ENCODE results near the gene RARRES2.
"Not testable (repeated sequence)": the region's sequence is repeated elsewhere in the genome, so short reads cannot be mapped to it uniquely, and the experiment has no call there.

RARRES2 gene

DNA sequence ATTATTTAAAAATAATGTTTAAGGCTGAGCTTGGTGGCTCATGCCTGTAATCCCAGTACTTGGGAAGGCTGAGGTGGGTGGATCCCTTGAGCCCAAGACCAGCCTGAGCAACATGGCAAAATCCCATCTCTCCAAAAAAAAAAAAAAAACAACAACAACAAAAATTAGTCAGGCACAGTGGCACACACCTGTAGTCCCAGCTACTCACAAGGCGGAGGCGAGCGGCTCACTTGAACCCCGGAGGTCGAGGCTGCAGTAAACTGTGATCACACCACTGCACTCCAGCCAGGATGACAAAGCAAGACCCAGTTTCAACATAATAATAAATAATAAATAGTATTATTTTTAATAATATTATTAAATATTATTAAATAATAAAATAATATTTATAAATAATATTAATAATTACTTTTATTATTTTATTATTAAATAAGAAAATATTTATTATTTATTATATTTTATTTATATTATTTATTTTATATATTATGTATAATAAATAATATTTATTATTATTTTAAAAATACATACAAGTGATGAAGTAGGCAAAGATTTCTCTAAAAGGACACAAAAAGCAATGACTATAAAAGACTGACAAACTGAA lies 26.7 kb downstream of the RARRES2 start:
- H3K36me3 ChIP-seq (ENCODE audit: control insufficient read depth, insufficient read depth, low read length), result no peaks in the 10 kb centered on the region
- H3K9ac ChIP-seq (ENCODE audit: low read length), result no peak overlapping the region
- H3K27me3 ChIP-seq (ENCODE audit: control insufficient read depth, insufficient read depth, low read length), result no peaks in the 10 kb centered on the region
- H3K4me1 ChIP-seq (ENCODE audit: control insufficient read depth, insufficient read depth, low read length), result no peaks in the 10 kb centered on the region
- no peak overlapping the region for H3K4me3 ChIP-seq (ENCODE audit: low read length)
- H3K9me3 ChIP-seq (ENCODE audit: control insufficient read depth, low read length), result no peaks in the 10 kb centered on the region

GRCh38 chr7:150313870-150314269 lies 27.6 kb downstream of the RARRES2 start:
- no peak overlapping the region for H3K9ac ChIP-seq (ENCODE audit: low read length)
- H3K36me3 ChIP-seq (ENCODE audit: control insufficient read depth, insufficient read depth, low read length), result no peaks in the 10 kb centered on the region
- no peak overlapping the region for H3K4me3 ChIP-seq (ENCODE audit: low read length)
- H3K9me3 ChIP-seq (ENCODE audit: control insufficient read depth, low read length), result no peaks in the 10 kb centered on the region
- no peaks in the 10 kb centered on the region for H3K27me3 ChIP-seq (ENCODE audit: control insufficient read depth, insufficient read depth, low read length)
- H3K4me1 ChIP-seq (ENCODE audit: control insufficient read depth, insufficient read depth, low read length), result no peaks in the 10 kb centered on the region

- Histone ChIP-seq H3K4me1 (ENCODE audit: control insufficient read depth, insufficient read depth, low read length) (no peaks in the 10 kb centered on the region), H3K9me3 (ENCODE audit: control insufficient read depth, low read length) (no peaks in the 10 kb centered on the region), H3K27me3 (ENCODE audit: control insufficient read depth, insufficient read depth, low read length) (no peaks in the 10 kb centered on the region), H3K36me3 (ENCODE audit: control insufficient read depth, insufficient read depth, low read length) (no peaks in the 10 kb centered on the region), H3K9ac (ENCODE audit: low read length) (no peak overlapping the region), H3K4me3 (ENCODE audit: low read length) (no peak overlapping the region)
Measured at GRCh38 chr7:150313367-150313809, 28.0 kb downstream of the RARRES2 start.

DNA sequence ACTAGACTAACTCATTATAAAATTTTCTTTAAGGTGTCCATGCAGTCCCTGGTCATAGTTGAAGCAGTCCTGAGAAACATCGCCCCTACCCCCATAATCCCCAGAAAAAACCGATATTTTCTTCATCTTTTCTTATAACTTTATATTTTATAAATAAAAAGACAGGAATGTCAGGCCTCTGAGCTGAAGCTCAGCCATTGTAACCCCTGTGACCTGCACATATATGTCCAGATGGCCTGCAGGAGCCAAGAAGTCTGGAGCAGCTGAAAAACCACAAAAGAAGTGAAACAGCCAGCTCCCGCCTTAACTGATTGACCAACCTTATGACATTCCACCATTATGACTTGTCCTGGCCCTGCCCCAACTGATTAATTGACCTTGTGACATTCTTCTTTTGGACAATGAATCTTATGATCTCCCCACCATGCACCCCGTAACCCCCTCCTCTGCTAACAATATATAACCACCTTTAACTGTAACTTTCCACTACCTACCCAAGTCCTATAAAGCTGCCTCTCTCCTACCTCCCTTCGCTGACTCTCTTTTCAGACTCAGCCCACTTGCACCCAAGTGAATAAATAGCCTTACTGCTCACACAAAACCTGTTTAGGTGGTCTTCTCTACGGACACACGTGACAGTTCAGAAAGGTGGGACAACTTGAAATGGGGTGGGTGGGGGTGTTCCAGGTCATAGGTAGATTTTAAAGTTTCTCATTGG lies 28.6 kb downstream of the RARRES2 start:
- H3K9me3 ChIP-seq (ENCODE audit: control insufficient read depth, low read length); H3K9ac ChIP-seq (ENCODE audit: low read length); H3K27me3 ChIP-seq (ENCODE audit: control insufficient read depth, insufficient read depth, low read length); H3K4me3 ChIP-seq (ENCODE audit: low read length); H3K36me3 ChIP-seq (ENCODE audit: control insufficient read depth, insufficient read depth, low read length); H3K4me1 ChIP-seq (ENCODE audit: control insufficient read depth, insufficient read depth, low read length): not testable (repeated sequence)

DNA sequence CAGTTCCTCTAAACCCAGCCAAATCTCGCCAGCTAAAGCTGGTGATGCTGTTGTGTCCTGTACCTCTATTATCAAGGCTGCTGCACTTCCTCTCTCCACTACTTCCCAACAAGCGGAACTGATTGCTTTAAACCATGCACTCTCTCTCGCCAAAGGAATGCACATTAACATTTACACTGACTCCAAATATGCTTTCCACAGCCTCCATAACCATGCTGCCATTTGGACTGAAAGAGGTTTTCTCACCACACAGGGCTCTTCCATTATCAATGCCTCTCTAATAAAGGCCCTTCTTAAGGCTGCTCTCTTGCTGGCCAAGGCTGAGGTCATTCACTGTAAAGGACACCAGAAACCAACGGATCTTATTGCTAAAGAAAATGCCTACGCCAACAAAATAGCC lies 29.7 kb downstream of the RARRES2 start:
- H3K9ac ChIP-seq (ENCODE audit: low read length), result no peak overlapping the region
- H3K36me3 ChIP-seq (ENCODE audit: control insufficient read depth, insufficient read depth, low read length), result no peaks in the 10 kb centered on the region
- no peaks in the 10 kb centered on the region for H3K4me1 ChIP-seq (ENCODE audit: control insufficient read depth, insufficient read depth, low read length)
- no peaks in the 10 kb centered on the region for H3K9me3 ChIP-seq (ENCODE audit: control insufficient read depth, low read length)
- no peak overlapping the region for H3K4me3 ChIP-seq (ENCODE audit: low read length)
- H3K27me3 ChIP-seq (ENCODE audit: control insufficient read depth, insufficient read depth, low read length), result no peaks in the 10 kb centered on the region

- no peaks in the 10 kb centered on the region for H3K36me3 ChIP-seq (ENCODE audit: control insufficient read depth, insufficient read depth, low read length)
- H3K9ac ChIP-seq (ENCODE audit: low read length), result no peak overlapping the region
- H3K27me3 ChIP-seq (ENCODE audit: control insufficient read depth, insufficient read depth, low read length), result no peaks in the 10 kb centered on the region
Measured at GRCh38 chr7:150311146-150311545, 30.3 kb downstream of the RARRES2 start.

GRCh38 chr7:150308575-150308974 lies 32.9 kb downstream of the RARRES2 start:
- Histone ChIP-seq H3K4me3 (ENCODE audit: low read length) (no peak overlapping the region), H3K9me3 (ENCODE audit: control insufficient read depth, low read length) (no peaks in the 10 kb centered on the region), H3K27me3 (ENCODE audit: control insufficient read depth, insufficient read depth, low read length) (no peaks in the 10 kb centered on the region), H3K4me1 (ENCODE audit: control insufficient read depth, insufficient read depth, low read length) (no peaks in the 10 kb centered on the region), H3K36me3 (ENCODE audit: control insufficient read depth, insufficient read depth, low read length) (no peaks in the 10 kb centered on the region), H3K9ac (ENCODE audit: low read length) (no peak overlapping the region)

More at GRCh38 chr7:150311146-150311545, 30.3 kb downstream of the RARRES2 start:
- H3K4me1 ChIP-seq (ENCODE audit: control insufficient read depth, insufficient read depth, low read length), result no peaks in the 10 kb centered on the region
- no peak overlapping the region for H3K4me3 ChIP-seq (ENCODE audit: low read length)
- H3K9me3 ChIP-seq (ENCODE audit: control insufficient read depth, low read length), result no peaks in the 10 kb centered on the region

- H3K9me3 ChIP-seq (ENCODE audit: control insufficient read depth, low read length), result no peaks in the 10 kb centered on the region
- H3K4me3 ChIP-seq (ENCODE audit: low read length), result no peak overlapping the region
- H3K4me1 ChIP-seq (ENCODE audit: control insufficient read depth, insufficient read depth, low read length), result no peaks in the 10 kb centered on the region
- H3K9ac ChIP-seq (ENCODE audit: low read length), result no peak overlapping the region
- no peaks in the 10 kb centered on the region for H3K27me3 ChIP-seq (ENCODE audit: control insufficient read depth, insufficient read depth, low read length)
- no peaks in the 10 kb centered on the region for H3K36me3 ChIP-seq (ENCODE audit: control insufficient read depth, insufficient read depth, low read length)
Measured at GRCh38 chr7:150307904-150308303, 33.5 kb downstream of the RARRES2 start.

- Histone ChIP-seq H3K4me1 (ENCODE audit: control insufficient read depth, insufficient read depth, low read length) (no peaks in the 10 kb centered on the region), H3K4me3 (ENCODE audit: low read length) (no peak overlapping the region), H3K36me3 (ENCODE audit: control insufficient read depth, insufficient read depth, low read length) (no peaks in the 10 kb centered on the region), H3K9me3 (ENCODE audit: control insufficient read depth, low read length) (no peaks in the 10 kb centered on the region), H3K27me3 (ENCODE audit: control insufficient read depth, insufficient read depth, low read length) (no peaks in the 10 kb centered on the region), H3K9ac (ENCODE audit: low read length) (no peak overlapping the region)
Measured at GRCh38 chr7:150307129-150307528, 34.3 kb downstream of the RARRES2 start.

DNA sequence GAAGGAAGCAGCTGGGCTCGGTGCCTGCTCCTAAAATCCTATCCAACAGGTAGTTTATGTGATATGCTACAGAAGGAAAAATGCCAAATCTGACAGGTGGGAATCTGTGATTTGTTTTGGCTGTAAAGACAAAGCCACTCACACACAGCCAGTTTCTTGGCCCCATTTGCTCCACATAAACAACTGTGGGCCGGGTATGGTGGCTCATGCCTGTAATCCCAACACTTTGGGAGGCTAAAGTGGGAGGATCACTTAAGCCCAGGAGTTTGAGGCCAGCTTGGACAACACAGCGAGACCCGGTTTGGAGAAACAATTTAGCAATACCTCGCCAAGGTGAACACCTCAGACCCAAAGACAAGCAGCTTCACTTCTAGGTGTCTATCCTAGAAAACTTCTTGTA lies 35.1 kb downstream of the RARRES2 start:
- H3K4me3 ChIP-seq (ENCODE audit: low read length); H3K9ac ChIP-seq (ENCODE audit: low read length); H3K27me3 ChIP-seq (ENCODE audit: control insufficient read depth, insufficient read depth, low read length); H3K4me1 ChIP-seq (ENCODE audit: control insufficient read depth, insufficient read depth, low read length); H3K36me3 ChIP-seq (ENCODE audit: control insufficient read depth, insufficient read depth, low read length); H3K9me3 ChIP-seq (ENCODE audit: control insufficient read depth, low read length): not testable (repeated sequence)

DNA sequence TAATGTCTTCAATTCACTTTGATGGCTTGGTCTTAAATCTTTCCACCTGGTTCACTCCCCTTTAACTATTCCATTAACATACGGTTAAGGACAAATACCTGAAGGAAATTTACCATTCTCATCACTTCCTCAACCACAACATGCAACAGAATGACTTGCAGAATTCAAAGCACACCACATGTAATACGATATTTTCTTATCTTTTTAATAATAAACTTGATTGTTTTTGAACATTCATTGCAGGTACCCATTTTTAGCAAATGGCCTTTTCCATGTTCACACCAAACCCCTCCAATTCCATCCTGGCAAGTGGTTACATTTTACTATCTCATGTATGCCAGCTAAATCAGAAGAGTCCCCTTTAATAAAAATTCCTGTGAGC lies 35.5 kb downstream of the RARRES2 start:
- not testable (repeated sequence) for H3K9ac ChIP-seq (ENCODE audit: low read length); H3K4me3 ChIP-seq (ENCODE audit: low read length); H3K4me1 ChIP-seq (ENCODE audit: control insufficient read depth, insufficient read depth, low read length); H3K27me3 ChIP-seq (ENCODE audit: control insufficient read depth, insufficient read depth, low read length); H3K36me3 ChIP-seq (ENCODE audit: control insufficient read depth, insufficient read depth, low read length); H3K9me3 ChIP-seq (ENCODE audit: control insufficient read depth, low read length)

GRCh38 chr7:150305259-150305902 lies 36.0 kb downstream of the RARRES2 start:
- not testable (repeated sequence) for H3K9ac ChIP-seq (ENCODE audit: low read length); H3K27me3 ChIP-seq (ENCODE audit: control insufficient read depth, insufficient read depth, low read length); H3K4me1 ChIP-seq (ENCODE audit: control insufficient read depth, insufficient read depth, low read length); H3K9me3 ChIP-seq (ENCODE audit: control insufficient read depth, low read length); H3K36me3 ChIP-seq (ENCODE audit: control insufficient read depth, insufficient read depth, low read length); H3K4me3 ChIP-seq (ENCODE audit: low read length)
